ENCODE measurements around the gene ADGRG2.

GRCh38 chrX:19129694-19130093, 7.4 kb upstream of the ADGRG2 start:
- no peak for TF ChIP-seq CTCF (conservative IDR thresholded peaks at IDR 0.05)
- TF ChIP-seq ZFX (IDR thresholded peaks at IDR 0.05) = no peak

Measured in C4-2B (cell line).